ENCODE measurements around the gene SPRR5.
A peak's percentile ranks its signal among the peaks of the same experiment; 100 is the strongest.

Gene SPRR5

GRCh38 chr1:152941037-152941711 lies 5.8 kb upstream of the SPRR5 start:
- peak overlapping the region; percentile 51 for H3K27ac ChIP-seq
- no peak for DNase-seq (ENCODE audit: low read depth, low spot score)

GRCh38 chr1:152942161-152942560 lies 4.8 kb upstream of the SPRR5 start:
- H3K27ac ChIP-seq: no peak overlapping the region
- DNase-seq (ENCODE audit: low read depth, low spot score): no peak

GRCh38 chr1:152946248-152946647 lies 758 bp upstream of the SPRR5 start:
- H3K27ac ChIP-seq: no peak overlapping the region
- DNase-seq (ENCODE audit: low read depth, low spot score): no peak

- no peak for DNase-seq (ENCODE audit: low read depth, low spot score)
- no peak overlapping the region for H3K27ac ChIP-seq
Measured at GRCh38 chr1:152951711-152952110, 4.7 kb downstream of the SPRR5 start.

- H3K27ac ChIP-seq: peak overlapping the region; percentile 88
Measured at GRCh38 chr1:152953761-152954160, 6.8 kb downstream of the SPRR5 start.

GRCh38 chr1:152954436-152954835 lies 7.4 kb downstream of the SPRR5 start:
- peak overlapping the region; percentile 88 for H3K27ac ChIP-seq
- peak; percentile 56 for DNase-seq (ENCODE audit: low read depth, low spot score)

More at GRCh38 chr1:152953761-152954160, 6.8 kb downstream of the SPRR5 start:
- DNase-seq (ENCODE audit: low read depth, low spot score): peak; percentile 72

- no peak overlapping the region for H3K27ac ChIP-seq
Measured at GRCh38 chr1:152957561-152957960, 10.6 kb downstream of the SPRR5 start.

GRCh38 chr1:152959273-152959672 lies 12.3 kb downstream of the SPRR5 start:
- no peak for DNase-seq (ENCODE audit: low read depth, low spot score)
- H3K27ac ChIP-seq: no peak overlapping the region

More at GRCh38 chr1:152957561-152957960, 10.6 kb downstream of the SPRR5 start:
- DNase-seq (ENCODE audit: low read depth, low spot score): no peak

GRCh38 chr1:152959801-152960451 lies 12.9 kb downstream of the SPRR5 start:
- no peak for DNase-seq (ENCODE audit: low read depth, low spot score)
- H3K27ac ChIP-seq: peak overlapping the region; percentile 20

GRCh38 chr1:152960452-152961044 lies 13.5 kb downstream of the SPRR5 start:
- DNase-seq (ENCODE audit: low read depth, low spot score): no peak

GRCh38 chr1:152961226-152961891 lies 14.4 kb downstream of the SPRR5 start:
- H3K27ac ChIP-seq: no peak overlapping the region
- DNase-seq (ENCODE audit: low read depth, low spot score): no peak

More at GRCh38 chr1:152960452-152961044, 13.5 kb downstream of the SPRR5 start:
- H3K27ac ChIP-seq: peak overlapping the region; percentile 20

GRCh38 chr1:152962876-152963415 lies 15.9 kb downstream of the SPRR5 start:
- no peak for DNase-seq (ENCODE audit: low read depth, low spot score)
- no peak overlapping the region for H3K27ac ChIP-seq

GRCh38 chr1:152964536-152964935 lies 17.5 kb downstream of the SPRR5 start:
- H3K27ac ChIP-seq: no peak overlapping the region
- DNase-seq (ENCODE audit: low read depth, low spot score): no peak

GRCh38 chr1:152965853-152966252 lies 18.8 kb downstream of the SPRR5 start:
- DNase-seq (ENCODE audit: low read depth, low spot score): no peak
- H3K27ac ChIP-seq: no peak overlapping the region

- DNase-seq (ENCODE audit: low read depth, low spot score): peak; percentile 79
- H3K27ac ChIP-seq: peak overlapping the region; percentile 67
Measured at GRCh38 chr1:152967201-152967600, 20.2 kb downstream of the SPRR5 start.

GRCh38 chr1:152968248-152968647 lies 21.2 kb downstream of the SPRR5 start:
- peak overlapping the region; percentile 67 for H3K27ac ChIP-seq
- DNase-seq (ENCODE audit: low read depth, low spot score): no peak

GRCh38 chr1:152969036-152969435 lies 22.0 kb downstream of the SPRR5 start:
- H3K27ac ChIP-seq: peak overlapping the region; percentile 67
- DNase-seq (ENCODE audit: low read depth, low spot score): no peak

GRCh38 chr1:152970495-152970894 lies 23.5 kb downstream of the SPRR5 start, which contains the start of gene SPRR4:
TSS of gene SPRR4 (plus strand) at chr1:152970648. CDS start at chr1:152971891, 1,243 bp downstream.
- peak within 1 kb of the TSS; percentile 67 for H3K27ac ChIP-seq
- DNase-seq (ENCODE audit: low read depth, low spot score): no peak

- H3K27ac ChIP-seq: peak overlapping the region; percentile 72
- peak; percentile 71 for DNase-seq (ENCODE audit: low read depth, low spot score)
Measured at GRCh38 chr1:152972196-152972886, 25.3 kb downstream of the SPRR5 start.

- no peak overlapping the region for H3K27ac ChIP-seq
- DNase-seq (ENCODE audit: low read depth, low spot score): no peak
Measured at GRCh38 chr1:152976688-152977087, 29.7 kb downstream of the SPRR5 start.

Measured in epithelial cell of prostate (primary cell).